ENCODE measurements around the gene CARM1.

The CARM1 gene

GRCh38 chr19:10870955-10871603, at the start of gene CARM1:
TSS of gene CARM1 (plus strand) at chr19:10871553. CDS start at chr19:10871703, 150 bp downstream.
- peak; percentile 34 for TF ChIP-seq CTCF (IDR thresholded peaks at IDR 0.05; ENCODE audit: low read depth, low read length)
- H3K4me3 ChIP-seq (replicated peaks in 1 of 2; ENCODE audit: low read depth in 2 of 2, low read length in 2 of 2), result peak within 1 kb of the TSS; percentile 90 to 97
- DNase-seq (ENCODE audit: low read depth in 2 of 2), result peak; percentile 99 to 100

GRCh38 chr19:10823690-10824089, 47.7 kb upstream of the CARM1 start:
- no peak overlapping the region for H3K4me3 ChIP-seq (replicated peaks in 1 of 2; ENCODE audit: low read depth in 2 of 2, low read length in 2 of 2)
- DNase-seq (ENCODE audit: low read depth in 2 of 2), result no peak
- no peak for TF ChIP-seq CTCF (IDR thresholded peaks at IDR 0.05; ENCODE audit: low read depth, low read length)

GRCh38 chr19:10826231-10826630, 45.1 kb upstream of the CARM1 start:
- DNase-seq (ENCODE audit: low read depth in 2 of 2), result no peak
- H3K4me3 ChIP-seq (replicated peaks in 1 of 2; ENCODE audit: low read depth in 2 of 2, low read length in 2 of 2), result no peak overlapping the region
- no peak for TF ChIP-seq CTCF (IDR thresholded peaks at IDR 0.05; ENCODE audit: low read depth, low read length)

GRCh38 chr19:10826846-10827245, 44.5 kb upstream of the CARM1 start:
- H3K4me3 ChIP-seq (replicated peaks in 1 of 2; ENCODE audit: low read depth in 2 of 2, low read length in 2 of 2), result no peak overlapping the region
- no peak for DNase-seq (ENCODE audit: low read depth in 2 of 2)
- no peak for TF ChIP-seq CTCF (IDR thresholded peaks at IDR 0.05; ENCODE audit: low read depth, low read length)

- DNase-seq (ENCODE audit: low read depth in 2 of 2), result no peak
- peak; percentile 17 for TF ChIP-seq CTCF (IDR thresholded peaks at IDR 0.05; ENCODE audit: low read depth, low read length)
- no peak overlapping the region for H3K4me3 ChIP-seq (replicated peaks in 1 of 2; ENCODE audit: low read depth in 2 of 2, low read length in 2 of 2)
Observed at GRCh38 chr19:10828981-10829821, 42.2 kb upstream of the CARM1 start.

- no peak overlapping the region for H3K4me3 ChIP-seq (replicated peaks in 1 of 2; ENCODE audit: low read depth in 2 of 2, low read length in 2 of 2)
- no peak for TF ChIP-seq CTCF (IDR thresholded peaks at IDR 0.05; ENCODE audit: low read depth, low read length)
- no peak for DNase-seq (ENCODE audit: low read depth in 2 of 2)
Observed at GRCh38 chr19:10829967-10830366, 41.4 kb upstream of the CARM1 start.
